LNCaP clone FGC (cell line): ENCODE data around the gene KIF3C.

Experiments
- DNase-seq: peaks from one replicate; pipeline ENCODE4 v3.0.0-alpha.2; 2011; ENCODE audit warnings: low read depth
- H3K4me3 ChIP-seq: 2 replicates; pipeline ENCODE4 v1.5.1; 2011; ENCODE audit warnings: mild to moderate bottlenecking, low read depth, low read length, control low read depth
- TF ChIP-seq, protein P1 (sequence below): IDR thresholded peaks from 2 replicates; pipeline ENCODE4 v1.5.1; 2012; ENCODE audit warnings: mild to moderate bottlenecking; ENCODE audit not compliant: control insufficient read depth, insufficient read depth; ENCODE audit errors: extremely low read depth

KIF3C gene

DNA sequence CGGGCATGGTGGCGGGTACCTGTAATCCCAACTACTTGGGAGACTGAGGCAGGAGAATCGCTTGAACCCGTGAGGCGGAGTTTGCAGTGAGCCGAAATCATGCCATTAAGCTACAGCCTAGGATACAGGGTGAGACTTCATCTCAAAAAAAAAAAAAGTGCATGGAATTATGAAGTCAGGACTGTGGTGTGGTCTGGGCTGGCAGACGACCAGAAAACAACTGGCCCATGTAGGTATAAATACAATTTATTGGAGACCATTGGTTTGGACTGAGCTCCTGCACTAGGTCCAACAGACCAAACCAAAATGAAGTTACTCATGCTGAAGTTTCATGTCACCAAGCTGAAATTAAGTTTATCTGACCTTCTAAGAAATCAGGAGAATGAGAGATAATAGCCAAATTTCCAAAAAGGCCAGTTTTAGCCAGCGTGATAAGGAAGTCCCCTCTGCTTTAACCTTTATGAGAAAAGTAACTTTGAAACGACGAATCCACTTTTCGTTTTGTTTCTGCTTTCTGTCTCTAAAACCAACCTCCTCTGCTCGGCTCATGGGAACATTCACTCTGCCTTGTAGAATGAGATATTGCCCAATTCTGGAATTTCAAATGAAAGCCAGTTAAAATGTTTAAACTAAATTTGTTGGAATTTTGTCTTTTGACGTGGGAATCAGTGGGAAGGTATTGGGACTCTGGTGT, 33.9 kb upstream of the KIF3C start:
- DNase-seq: no peak
- H3K4me3 ChIP-seq: no peak overlapping the region
- TF ChIP-seq, protein P1, sequence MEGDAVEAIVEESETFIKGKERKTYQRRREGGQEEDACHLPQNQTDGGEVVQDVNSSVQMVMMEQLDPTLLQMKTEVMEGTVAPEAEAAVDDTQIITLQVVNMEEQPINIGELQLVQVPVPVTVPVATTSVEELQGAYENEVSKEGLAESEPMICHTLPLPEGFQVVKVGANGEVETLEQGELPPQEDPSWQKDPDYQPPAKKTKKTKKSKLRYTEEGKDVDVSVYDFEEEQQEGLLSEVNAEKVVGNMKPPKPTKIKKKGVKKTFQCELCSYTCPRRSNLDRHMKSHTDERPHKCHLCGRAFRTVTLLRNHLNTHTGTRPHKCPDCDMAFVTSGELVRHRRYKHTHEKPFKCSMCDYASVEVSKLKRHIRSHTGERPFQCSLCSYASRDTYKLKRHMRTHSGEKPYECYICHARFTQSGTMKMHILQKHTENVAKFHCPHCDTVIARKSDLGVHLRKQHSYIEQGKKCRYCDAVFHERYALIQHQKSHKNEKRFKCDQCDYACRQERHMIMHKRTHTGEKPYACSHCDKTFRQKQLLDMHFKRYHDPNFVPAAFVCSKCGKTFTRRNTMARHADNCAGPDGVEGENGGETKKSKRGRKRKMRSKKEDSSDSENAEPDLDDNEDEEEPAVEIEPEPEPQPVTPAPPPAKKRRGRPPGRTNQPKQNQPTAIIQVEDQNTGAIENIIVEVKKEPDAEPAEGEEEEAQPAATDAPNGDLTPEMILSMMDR: no peak

DNA sequence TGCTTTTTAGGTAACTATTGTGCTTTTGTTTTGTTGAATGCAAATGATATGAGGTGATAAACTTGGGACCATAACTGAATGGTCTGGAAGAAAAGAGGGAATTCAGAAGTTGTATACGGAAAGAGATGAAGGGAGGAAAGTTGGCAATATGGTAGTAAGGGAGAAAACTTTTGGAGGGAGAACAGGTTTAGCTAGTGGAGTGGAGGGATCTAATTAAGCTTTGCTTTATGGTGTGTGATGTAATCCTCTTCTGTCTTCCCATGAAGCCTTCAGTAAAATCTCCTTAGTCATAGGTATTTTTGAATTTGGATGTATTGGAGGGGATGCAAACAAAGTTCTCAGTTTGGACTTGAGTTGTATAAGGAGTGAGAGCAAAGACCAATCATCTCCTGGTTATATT, 31.4 kb upstream of the KIF3C start:
- no peak overlapping the region for H3K4me3 ChIP-seq
- TF ChIP-seq, protein P1: no peak
- DNase-seq: no peak

DNA sequence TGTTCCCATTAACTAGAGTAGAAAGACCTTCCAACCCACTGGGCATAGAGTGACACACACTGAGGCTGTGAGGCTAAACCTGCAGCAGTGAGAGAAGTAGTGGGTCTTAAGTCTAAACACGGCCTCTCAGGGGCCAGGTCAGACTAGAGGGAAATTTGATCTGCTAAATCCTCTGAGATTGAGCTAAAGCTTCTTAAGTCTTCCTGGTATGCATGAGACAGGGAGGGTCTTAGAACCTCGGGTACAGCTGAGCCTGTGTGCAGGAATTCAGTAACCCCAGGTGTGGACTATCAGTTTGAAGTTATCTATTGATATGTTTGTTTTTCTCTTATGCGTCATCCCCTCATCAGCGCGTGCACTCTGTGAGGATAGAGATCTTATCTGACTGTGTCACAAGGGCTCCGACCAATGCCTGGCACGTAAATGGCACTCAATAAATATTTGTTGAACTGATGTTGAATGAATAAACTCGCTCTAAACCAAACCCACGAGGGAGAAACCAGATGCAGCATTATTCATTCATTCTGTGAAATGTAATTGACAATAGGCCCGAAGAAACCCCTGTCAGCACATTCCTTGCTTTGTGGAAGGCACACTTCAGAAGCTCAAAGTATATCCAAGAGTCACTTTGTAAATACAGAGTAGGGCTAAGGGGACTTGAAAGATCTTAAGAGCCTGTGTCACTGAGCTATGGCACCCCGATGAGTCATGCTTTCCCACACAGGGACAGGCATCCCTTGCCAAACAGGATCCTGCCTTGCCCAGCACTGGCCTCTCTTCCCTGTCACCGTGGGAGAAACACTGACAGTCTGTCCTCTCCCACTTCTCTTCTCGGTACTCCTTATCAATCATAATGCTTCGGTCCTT, 29.9 kb upstream of the KIF3C start:
- peak overlapping the region; percentile 17 for H3K4me3 ChIP-seq
- TF ChIP-seq, protein P1: no peak
- peak; percentile 99 for DNase-seq

DNA sequence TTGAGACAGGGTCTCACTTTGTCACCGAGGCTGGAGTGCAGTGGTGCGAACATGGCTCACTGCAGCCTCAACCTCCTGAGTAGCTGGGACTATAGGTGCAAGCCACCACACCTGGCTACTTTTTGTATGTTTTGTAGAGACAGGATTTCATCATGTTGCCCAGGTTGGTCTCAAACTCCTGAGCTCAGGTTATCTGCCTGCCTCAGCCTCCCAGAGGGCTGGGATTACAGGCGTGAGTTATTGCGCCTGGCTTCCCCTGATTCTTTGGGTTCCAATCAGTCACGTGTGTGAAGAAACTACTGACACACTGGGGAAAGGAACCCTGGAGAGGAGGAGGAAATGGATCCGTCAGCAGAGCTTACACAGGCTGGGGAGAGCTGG, 29.3 kb upstream of the KIF3C start:
- H3K4me3 ChIP-seq: peak overlapping the region; percentile 17; the same call in 1 of the 2 replicates
- no peak for DNase-seq
- TF ChIP-seq, protein P1: no peak

DNA sequence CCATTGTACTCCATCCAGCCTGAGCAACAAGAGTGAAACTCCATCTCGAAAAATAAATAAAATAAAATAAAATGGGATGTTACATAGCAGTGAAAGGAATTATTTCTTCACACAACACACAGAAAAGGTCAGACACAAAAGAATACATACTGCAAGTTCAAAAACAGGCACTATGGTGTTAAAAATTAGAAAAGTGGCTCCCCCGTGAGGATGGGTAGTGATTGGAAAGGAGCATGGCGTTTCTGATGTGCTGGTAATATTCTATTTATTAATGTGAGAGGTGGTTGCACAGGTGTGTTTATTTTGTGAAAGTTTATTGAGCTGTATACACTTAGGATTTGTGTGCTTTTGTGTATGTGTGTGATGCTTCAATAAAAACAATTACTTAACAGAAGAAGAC, 28.6 kb upstream of the KIF3C start:
- DNase-seq: peak; percentile 80
- TF ChIP-seq, protein P1: peak; percentile 51
- no peak overlapping the region for H3K4me3 ChIP-seq

DNA sequence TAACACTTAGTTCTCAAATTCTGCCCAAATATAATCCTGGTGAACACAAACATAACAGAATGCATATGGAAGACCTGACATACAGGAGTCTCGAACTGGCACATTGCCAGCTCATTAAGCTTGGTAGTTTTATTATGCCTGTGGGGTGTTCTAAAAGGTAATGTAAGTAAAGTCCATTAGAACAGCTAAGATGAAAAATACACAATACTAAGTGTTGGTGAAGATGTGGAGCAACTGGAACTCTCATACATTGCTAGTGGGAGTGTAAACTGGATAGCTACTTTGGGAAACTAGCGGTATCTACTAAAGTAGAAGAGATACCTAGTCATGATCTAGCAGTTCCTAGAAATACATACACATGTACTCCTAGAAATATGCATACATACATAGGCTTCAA, 27.3 kb upstream of the KIF3C start:
- DNase-seq: no peak
- TF ChIP-seq, protein P1: no peak
- no peak overlapping the region for H3K4me3 ChIP-seq
